ENCODE data around the gene NAT16. TPM values are rescaled to one million over a fixed set of nuclear protein-coding genes. Genes with fewer than 3 reads are reported as not detected.
"Not testable (repeated sequence)": the region's sequence is repeated elsewhere in the genome, so short reads cannot be mapped to it uniquely, and the experiment has no call there.

Gene NAT16
- total and polyA plus RNA-seq, 10 of the 15 experiments (the other 5 are each of a cell fraction or from before 2014, with no cell fraction given): not detected

DNA sequence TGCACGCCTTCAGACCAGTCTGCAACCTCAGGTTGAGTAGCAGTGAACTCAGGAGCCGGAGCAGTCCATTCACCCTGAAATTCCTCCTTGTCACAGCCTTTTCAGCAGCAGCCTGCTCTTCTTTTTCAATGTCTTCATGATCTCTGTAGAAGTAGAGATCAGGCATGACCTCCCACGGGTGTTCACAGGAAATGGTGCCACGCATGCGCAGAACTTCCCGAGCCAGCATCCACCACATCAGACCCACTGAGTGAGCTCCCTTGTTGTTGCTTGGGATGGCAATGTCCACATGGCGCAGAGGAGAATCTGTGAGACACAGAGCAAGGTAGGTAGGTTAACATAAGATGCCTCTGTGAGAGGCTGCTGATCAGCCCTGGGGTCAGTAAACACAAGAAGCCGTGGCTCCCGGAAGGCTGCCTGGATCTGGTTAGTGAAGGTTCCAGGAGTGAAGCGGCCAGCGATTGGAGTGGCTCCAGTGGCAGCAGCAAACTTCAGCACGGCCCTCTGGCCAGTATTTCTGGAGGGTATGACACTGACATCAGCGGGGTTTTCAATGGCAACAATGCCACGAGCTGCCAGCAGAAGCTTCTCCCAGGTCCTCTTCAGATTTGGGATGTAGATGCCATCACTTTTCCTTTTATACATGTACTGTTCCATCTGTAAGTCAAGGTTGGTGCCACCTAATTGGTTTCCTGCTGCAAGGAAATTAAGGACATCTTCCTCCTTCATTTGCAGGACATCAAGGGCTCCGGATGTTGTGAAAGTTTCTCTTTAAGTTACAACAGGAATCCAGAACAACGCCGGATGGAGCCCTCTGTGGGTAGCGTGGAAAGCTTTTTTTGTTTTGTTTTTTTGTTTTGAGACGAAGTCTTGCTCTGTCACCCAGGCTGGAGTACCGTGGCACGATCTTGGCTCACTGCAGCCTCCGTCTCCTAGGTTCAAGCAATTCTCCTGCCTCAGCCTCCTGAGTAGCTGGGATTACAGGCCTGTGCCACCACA lies 23.9 kb upstream of the NAT16 start:
- FAIRE-seq: peak; percentile 75
- RAD21 ChIA-PET (ENCODE audit: unreplicated experiment); H3K27me3 ChIP-seq (replicated peaks in 1 of 2; ENCODE audit: control insufficient read depth in 2 of 2, insufficient read depth in 2 of 2, low read length in 1 of 2); H3K4me1 ChIP-seq (ENCODE audit: control insufficient read depth, insufficient read depth, low read length); H3K4me3 ChIP-seq; H3K4me2 ChIP-seq (ENCODE audit: control insufficient read depth, insufficient read depth); DNase-seq (ENCODE audit: low read depth, low spot score); in situ Hi-C loops (cut with MboI); ATAC-seq; H4K20me1 ChIP-seq (ENCODE audit: control insufficient read depth, insufficient read depth); H3K9me3 ChIP-seq (replicated peaks; ENCODE audit: control insufficient read depth, insufficient read depth, low read length); H3K36me3 ChIP-seq (ENCODE audit: control insufficient read depth in 2 of 2, insufficient read depth in 2 of 2, low read length in 1 of 2); H3K9ac ChIP-seq (ENCODE audit: control insufficient read depth, insufficient read depth, low read length); H3K79me2 ChIP-seq (ENCODE audit: control insufficient read depth, insufficient read depth, low read length); BruUV-seq (replicated peaks); H2AFZ ChIP-seq (ENCODE audit: control insufficient read depth, low read depth, low read length); intact Hi-C loops (cut with micrococcal nuclease; ENCODE audit: unreplicated experiment); H3K27ac ChIP-seq (ENCODE audit: control insufficient read depth, insufficient read depth): not testable (repeated sequence)
- POLR2A ChIA-PET: interaction anchor here (1.5 kb wide), 1 partner anchor 14 kb away, joined by 4 read pairs; the partner anchor contains the start of genes PLOD3 and ZNHIT1
- SMC1A ChIA-PET (ENCODE audit: uncharacterized antibody, unreplicated experiment): interaction anchor here (1.7 kb wide), 1 partner anchor 13 kb away, joined by 5 read pairs; the partner anchor contains the start of genes PLOD3 and ZNHIT1
- CTCF ChIA-PET: interaction anchor here (1.1 to 4.1 kb wide), 6 partner anchors 12 to 86 kb away, joined by 4 to 18 read pairs (median 6); partner anchors contain the start of genes FIS1, PLOD3 and ZNHIT1
- 44% methylated on average over 22 of the region's 22 CpGs for WGBS (ENCODE audit: insufficient coverage, insufficient replicate concordance, low lambda C conversion rate, missing lambda C conversion rate)

- WGBS (ENCODE audit: insufficient coverage, insufficient replicate concordance, low lambda C conversion rate, missing lambda C conversion rate): 85% methylated on average over 5 of the region's 5 CpGs
- H4K20me1 ChIP-seq (ENCODE audit: control insufficient read depth, insufficient read depth): no peaks in the 10 kb centered on the region
- H3K9ac ChIP-seq (ENCODE audit: control insufficient read depth, insufficient read depth, low read length): no peak overlapping the region
- FAIRE-seq: no peak
- H3K27me3 ChIP-seq (replicated peaks in 1 of 2; ENCODE audit: control insufficient read depth in 2 of 2, insufficient read depth in 2 of 2, low read length in 1 of 2): peaks cover 0 to 9% of the 10 kb centered on the region in 2 experiments; a peak in 2 of 4 replicates
- no TSS peak for BruUV-seq (replicated peaks)
- ATAC-seq: no peak
- CTCF ChIA-PET: interaction anchor here (4.1 kb wide), 1 partner anchor 10 kb away, joined by 18 read pairs; no protein-coding TSS in a partner anchor
- H3K36me3 ChIP-seq (ENCODE audit: control insufficient read depth in 2 of 2, insufficient read depth in 2 of 2, low read length in 1 of 2): no peaks in the 10 kb centered on the region
- in situ Hi-C loops (cut with MboI): no loop called here
- no peak overlapping the region for H3K4me3 ChIP-seq
- POLR2A ChIA-PET: no interaction called here
- RAD21 ChIA-PET (ENCODE audit: unreplicated experiment): no interaction called here
- no peaks in the 10 kb centered on the region; the same call in 1 of the 2 replicates for H3K4me1 ChIP-seq (ENCODE audit: control insufficient read depth, insufficient read depth, low read length)
- H3K27ac ChIP-seq (ENCODE audit: control insufficient read depth, insufficient read depth): no peak overlapping the region
- H2AFZ ChIP-seq (ENCODE audit: control insufficient read depth, low read depth, low read length): no peak overlapping the region
- H3K4me2 ChIP-seq (ENCODE audit: control insufficient read depth, insufficient read depth): no peak overlapping the region
- H3K79me2 ChIP-seq (ENCODE audit: control insufficient read depth, insufficient read depth, low read length): no peaks in the 10 kb centered on the region
- no peaks in the 10 kb centered on the region for H3K9me3 ChIP-seq (replicated peaks; ENCODE audit: control insufficient read depth, insufficient read depth, low read length)
- intact Hi-C loops (cut with micrococcal nuclease; ENCODE audit: unreplicated experiment): no loop called here
- SMC1A ChIA-PET (ENCODE audit: uncharacterized antibody, unreplicated experiment): interaction anchor here (1.7 kb wide), 1 partner anchor 15 kb away, joined by 5 read pairs; the partner anchor contains the start of genes PLOD3 and ZNHIT1
- no peak for DNase-seq (ENCODE audit: low read depth, low spot score)
- TF ChIP-seq, protein P1, sequence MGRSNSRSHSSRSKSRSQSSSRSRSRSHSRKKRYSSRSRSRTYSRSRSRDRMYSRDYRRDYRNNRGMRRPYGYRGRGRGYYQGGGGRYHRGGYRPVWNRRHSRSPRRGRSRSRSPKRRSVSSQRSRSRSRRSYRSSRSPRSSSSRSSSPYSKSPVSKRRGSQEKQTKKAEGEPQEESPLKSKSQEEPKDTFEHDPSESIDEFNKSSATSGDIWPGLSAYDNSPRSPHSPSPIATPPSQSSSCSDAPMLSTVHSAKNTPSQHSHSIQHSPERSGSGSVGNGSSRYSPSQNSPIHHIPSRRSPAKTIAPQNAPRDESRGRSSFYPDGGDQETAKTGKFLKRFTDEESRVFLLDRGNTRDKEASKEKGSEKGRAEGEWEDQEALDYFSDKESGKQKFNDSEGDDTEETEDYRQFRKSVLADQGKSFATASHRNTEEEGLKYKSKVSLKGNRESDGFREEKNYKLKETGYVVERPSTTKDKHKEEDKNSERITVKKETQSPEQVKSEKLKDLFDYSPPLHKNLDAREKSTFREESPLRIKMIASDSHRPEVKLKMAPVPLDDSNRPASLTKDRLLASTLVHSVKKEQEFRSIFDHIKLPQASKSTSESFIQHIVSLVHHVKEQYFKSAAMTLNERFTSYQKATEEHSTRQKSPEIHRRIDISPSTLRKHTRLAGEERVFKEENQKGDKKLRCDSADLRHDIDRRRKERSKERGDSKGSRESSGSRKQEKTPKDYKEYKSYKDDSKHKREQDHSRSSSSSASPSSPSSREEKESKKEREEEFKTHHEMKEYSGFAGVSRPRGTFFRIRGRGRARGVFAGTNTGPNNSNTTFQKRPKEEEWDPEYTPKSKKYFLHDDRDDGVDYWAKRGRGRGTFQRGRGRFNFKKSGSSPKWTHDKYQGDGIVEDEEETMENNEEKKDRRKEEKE (IDR thresholded peaks at IDR 0.05): no peak
- no peak for TF ChIP-seq CREM (IDR thresholded peaks at IDR 0.05; ENCODE audit: low read depth)
- no peak for TF ChIP-seq NRF1 (conservative IDR thresholded peaks at IDR 0.05; ENCODE audit: low read depth, low read length)
- no peak for TF ChIP-seq ZNF274 (IDR thresholded peaks at IDR 0.05; ENCODE audit: insufficient read depth, insufficient read length)
- no peak for TF ChIP-seq SMC3 (IDR thresholded peaks at IDR 0.05; ENCODE audit: borderline replicate concordance, low read length)
- TF ChIP-seq ASH2L (IDR thresholded peaks at IDR 0.05; ENCODE audit: borderline replicate concordance, low read depth): no peak
- no peak for TF ChIP-seq MEF2A (IDR thresholded peaks at IDR 0.05; ENCODE audit: insufficient read depth, low read depth, low read length)
- no peak for TF ChIP-seq SREBF2 (IDR thresholded peaks at IDR 0.05; ENCODE audit: low read length)
- no peak for TF ChIP-seq SIX5 (IDR thresholded peaks at IDR 0.05; ENCODE audit: low read depth, low read length, severe bottlenecking)
- no peak for TF ChIP-seq ZNF207 (IDR thresholded peaks at IDR 0.05; ENCODE audit: borderline replicate concordance)
- no peak for TF ChIP-seq TCF7 (IDR thresholded peaks at IDR 0.05; ENCODE audit: borderline replicate concordance)
- TF ChIP-seq RELA (IDR thresholded peaks at IDR 0.05; ENCODE audit: borderline replicate concordance, partially characterized antibody): no peak
- TF ChIP-seq PAX8 (IDR thresholded peaks at IDR 0.05): no peak
- no peak for TF ChIP-seq NFIC (IDR thresholded peaks at IDR 0.05; ENCODE audit: low read depth, low read length)
- no peak for TF ChIP-seq CBFB (IDR thresholded peaks at IDR 0.05; ENCODE audit: low read depth)
These were observed 22.5 kb upstream of the NAT16 start for GRCh38 chr7:101202603-101202918.

Data from GM12878 (cell line).